ENCODE measurements around the gene GRM8.

- TF ChIP-seq EZH2phosphoT487 (IDR thresholded peaks at IDR 0.05; ENCODE audit: borderline replicate concordance, low read depth, low read length) (no peak), CTCF (conservative IDR thresholded peaks at IDR 0.05; ENCODE audit: low read length) (no peak)
These were observed 414.5 kb downstream of the GRM8 start for GRCh38 chr7:126838194-126838593.
